Subcutaneous abdominal adipose tissue (tissue), 5 donors: ENCODE results near the gene STXBP5.

Experiments
- H3K27ac ChIP-seq: one replicate; pipeline ENCODE4 v1.7.0; 2013; ENCODE audit warnings: low read depth, mild to moderate bottlenecking, inconsistent platforms, low read length, moderate library complexity
- H3K27me3 ChIP-seq, 5 donors: one replicate each; pipeline ENCODE4 v1.7.0; 2013; ENCODE audit warnings: low read length in 5 of 5, inconsistent platforms in 1 of 5; ENCODE audit not compliant: control insufficient read depth in 5 of 5, insufficient read depth in 4 of 5
- H3K36me3 ChIP-seq, 5 donors: one replicate each; pipeline ENCODE4 v1.7.0; 2013; ENCODE audit warnings: low read length in 5 of 5; ENCODE audit not compliant: control insufficient read depth in 5 of 5, insufficient read depth in 5 of 5
- H3K4me1 ChIP-seq, 5 donors: one replicate each; pipeline ENCODE4 v1.7.0; 2013; ENCODE audit warnings: low read length in 5 of 5, mild to moderate bottlenecking in 3 of 5, moderate library complexity in 1 of 5; ENCODE audit not compliant: control insufficient read depth in 5 of 5, insufficient read depth in 5 of 5
- H3K4me3 ChIP-seq, 5 donors: one replicate each; pipeline ENCODE4 v1.7.0; 2013; ENCODE audit warnings: low read length in 5 of 5, low read depth in 1 of 5
- H3K9ac ChIP-seq, 5 donors: one replicate each; pipeline ENCODE4 v1.7.0; 2013; ENCODE audit warnings: low read length in 5 of 5, mild to moderate bottlenecking in 4 of 5, moderate library complexity in 3 of 5
- H3K9me3 ChIP-seq, 5 donors: one replicate each; pipeline ENCODE4 v1.7.0; 2013; ENCODE audit warnings: low read length in 5 of 5; ENCODE audit not compliant: control insufficient read depth in 5 of 5
- donor health status: healthy.
- donor health status: healthy.
- donor health status: healthy.
- donor health status: healthy.
- donor health status: healthy.

Gene STXBP5

DNA sequence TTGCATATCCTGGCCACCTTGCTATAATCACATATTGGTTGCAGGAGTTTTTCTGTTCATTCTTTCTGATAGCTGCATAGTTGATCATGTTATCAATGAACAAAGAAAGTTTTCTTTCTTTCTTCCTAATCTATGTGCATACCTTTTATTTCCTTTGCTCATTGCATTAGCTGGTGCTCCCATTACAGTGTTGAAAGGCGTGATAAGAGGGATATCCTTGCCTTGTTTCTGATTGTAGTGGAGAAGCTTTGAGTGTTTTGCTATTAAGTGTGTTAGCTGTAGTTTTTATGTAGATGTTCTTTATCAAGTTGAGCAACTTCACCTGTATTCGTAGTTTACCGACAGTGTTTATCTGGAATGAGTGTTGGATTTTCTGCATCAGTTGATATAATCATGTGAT, 14.6 kb downstream of the STXBP5 start:
- Histone ChIP-seq H3K4me1 (peaks cover 0 to 5% (median 0%) of the 10 kb centered on the region in 5 donors), H3K36me3 (peaks cover 0 to 9% (median 5%) of the 10 kb centered on the region in 5 donors), H3K27me3 (no peaks in the 10 kb centered on the region), H3K9me3 (no peaks in the 10 kb centered on the region), H3K27ac (no peak overlapping the region), H3K9ac (no peak overlapping the region), H3K4me3 (no peak overlapping the region)

DNA sequence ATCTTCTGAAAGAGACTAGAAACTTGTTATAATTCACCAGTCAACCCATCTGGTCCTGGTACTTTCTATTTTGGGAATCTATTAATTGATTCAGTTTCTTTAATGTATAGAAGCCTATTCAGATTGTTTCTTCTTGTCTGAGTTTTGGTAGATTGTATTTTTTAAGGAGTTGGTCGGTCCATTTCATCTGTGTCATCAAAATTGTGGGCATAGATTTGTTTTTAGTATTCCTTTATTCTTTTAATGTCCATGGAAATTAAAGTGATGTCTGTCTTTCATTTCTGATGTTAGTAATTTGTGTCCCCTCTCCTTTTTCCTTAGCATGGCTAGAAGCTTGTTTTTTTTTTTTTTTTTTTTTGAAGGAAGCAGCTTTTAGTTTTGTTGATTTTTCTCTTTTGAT, 15.2 kb downstream of the STXBP5 start:
- Histone ChIP-seq H3K9me3 (no peaks in the 10 kb centered on the region), H3K4me1 (peaks cover 0 to 5% (median 0%) of the 10 kb centered on the region in 5 donors), H3K36me3 (peaks cover 0 to 9% (median 5%) of the 10 kb centered on the region in 5 donors), H3K4me3 (no peak overlapping the region), H3K9ac (no peak overlapping the region), H3K27me3 (no peaks in the 10 kb centered on the region), H3K27ac (no peak overlapping the region)

DNA sequence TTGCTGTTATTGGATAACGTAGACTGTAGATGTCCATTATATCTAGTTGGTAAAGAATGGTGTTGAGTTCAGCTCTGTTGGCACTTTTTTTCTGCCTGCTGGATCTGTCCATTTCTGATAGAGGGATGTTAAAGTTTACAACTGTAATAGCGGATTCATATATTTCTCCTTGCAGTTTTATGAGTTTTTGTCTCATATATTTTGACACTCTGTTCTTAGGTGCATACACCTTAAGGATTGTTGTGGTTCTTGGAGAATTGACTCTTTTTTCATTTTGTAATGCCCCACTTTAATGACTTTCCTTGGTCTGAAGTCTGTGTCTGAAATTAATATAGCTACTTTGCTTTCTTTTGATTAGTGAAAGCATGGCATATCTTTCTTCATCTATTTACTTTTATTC, 16.1 kb downstream of the STXBP5 start:
- Histone ChIP-seq H3K4me3 (no peak overlapping the region), H3K9ac (no peak overlapping the region), H3K9me3 (no peaks in the 10 kb centered on the region), H3K27me3 (no peaks in the 10 kb centered on the region), H3K4me1 (peaks cover 0 to 5% (median 0%) of the 10 kb centered on the region in 5 donors), H3K27ac (no peak overlapping the region), H3K36me3 (peaks cover 0 to 9% (median 5%) of the 10 kb centered on the region in 5 donors)

DNA sequence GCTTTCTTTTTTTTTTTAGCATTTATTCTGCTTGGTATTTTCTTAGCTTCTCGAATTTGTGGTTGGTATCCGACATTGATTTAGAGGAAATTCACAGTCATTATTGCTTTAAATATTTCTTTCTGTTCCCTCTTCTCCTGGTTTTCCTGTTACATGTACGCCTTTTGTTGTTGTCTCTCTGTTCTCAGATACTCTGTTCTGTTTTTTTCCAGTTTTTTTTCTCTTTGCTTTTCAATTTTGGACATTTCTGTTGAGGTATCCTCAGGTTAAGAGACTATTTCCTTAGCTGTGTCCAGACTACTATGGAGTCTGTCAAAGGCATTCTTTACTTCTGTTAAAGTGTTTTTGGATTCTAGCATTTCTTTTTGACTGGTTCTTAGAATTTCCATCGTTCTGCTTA, 17.5 kb downstream of the STXBP5 start:
- H3K9me3 ChIP-seq, result no peaks in the 10 kb centered on the region
- H3K27me3 ChIP-seq, result no peaks in the 10 kb centered on the region
- no peak overlapping the region for H3K4me3 ChIP-seq
- no peak overlapping the region for H3K9ac ChIP-seq
- peaks cover 0 to 12% (median 5%) of the 10 kb centered on the region in 5 donors for H3K36me3 ChIP-seq
- peaks cover 0 to 5% (median 0%) of the 10 kb centered on the region in 5 donors for H3K4me1 ChIP-seq
- no peak overlapping the region for H3K27ac ChIP-seq

DNA sequence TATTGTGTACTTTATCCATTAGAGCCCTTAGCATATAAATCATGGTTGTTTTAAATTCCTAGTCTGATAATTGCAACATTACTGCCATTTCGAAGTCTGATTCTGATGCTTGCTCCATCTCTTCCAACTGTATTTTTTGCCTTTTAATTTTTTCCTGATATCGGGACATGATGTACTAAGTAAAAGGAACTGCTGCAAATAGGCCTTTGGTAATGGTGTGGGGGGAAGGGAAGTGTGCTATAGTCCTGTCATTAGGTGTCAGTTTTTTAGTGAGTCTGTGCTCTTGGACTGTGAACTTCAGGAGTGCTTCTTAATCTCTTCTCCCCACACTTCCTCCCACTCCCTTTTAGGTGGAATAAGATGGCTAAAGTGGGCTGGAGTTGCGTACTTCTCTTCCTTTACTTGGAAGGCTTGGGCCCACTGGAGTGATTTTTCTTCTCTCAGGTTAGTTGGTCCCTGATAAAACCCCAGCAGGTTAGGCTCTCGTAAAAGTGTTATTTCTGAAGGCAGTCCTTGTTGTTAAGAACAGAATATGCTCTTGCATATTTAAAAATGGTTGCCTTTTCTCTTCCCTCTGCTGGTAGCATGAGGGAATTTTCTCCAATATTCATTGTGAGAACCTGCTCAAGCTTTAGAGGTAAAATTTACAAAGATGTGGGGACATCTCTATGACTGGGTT, 18.1 kb downstream of the STXBP5 start:
- Histone ChIP-seq H3K27ac (no peak overlapping the region), H3K36me3 (peaks cover 0 to 12% (median 5%) of the 10 kb centered on the region in 5 donors), H3K4me3 (no peak overlapping the region), H3K9ac (no peak overlapping the region), H3K9me3 (no peaks in the 10 kb centered on the region), H3K27me3 (no peaks in the 10 kb centered on the region), H3K4me1 (peaks cover 0 to 5% (median 0%) of the 10 kb centered on the region in 5 donors)

DNA sequence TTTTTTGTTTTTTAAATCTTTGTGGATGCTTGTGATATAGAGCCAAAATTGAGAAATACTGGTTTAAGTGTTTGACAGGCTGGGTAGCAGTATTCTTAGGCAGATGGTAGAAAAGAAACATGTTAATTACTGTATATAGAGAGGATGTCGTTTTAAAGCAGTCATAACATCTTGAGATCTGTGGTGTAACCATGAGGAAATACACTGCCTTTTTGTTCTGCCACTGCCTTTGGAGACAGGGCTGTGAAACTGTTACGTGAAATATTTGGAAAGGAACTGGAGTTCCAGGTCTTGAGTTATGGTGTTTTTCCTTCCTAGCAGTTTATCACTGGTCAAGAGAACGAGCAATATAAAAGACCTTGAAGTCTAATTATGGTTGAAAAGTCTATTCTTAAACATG, 19.5 kb downstream of the STXBP5 start:
- Histone ChIP-seq H3K4me3 (no peak overlapping the region), H3K4me1 (peaks cover 0 to 5% (median 0%) of the 10 kb centered on the region in 5 donors), H3K27ac (no peak overlapping the region), H3K9ac (no peak overlapping the region), H3K36me3 (peaks cover 0 to 10% (median 1%) of the 10 kb centered on the region in 5 donors), H3K27me3 (no peaks in the 10 kb centered on the region), H3K9me3 (no peaks in the 10 kb centered on the region)

DNA sequence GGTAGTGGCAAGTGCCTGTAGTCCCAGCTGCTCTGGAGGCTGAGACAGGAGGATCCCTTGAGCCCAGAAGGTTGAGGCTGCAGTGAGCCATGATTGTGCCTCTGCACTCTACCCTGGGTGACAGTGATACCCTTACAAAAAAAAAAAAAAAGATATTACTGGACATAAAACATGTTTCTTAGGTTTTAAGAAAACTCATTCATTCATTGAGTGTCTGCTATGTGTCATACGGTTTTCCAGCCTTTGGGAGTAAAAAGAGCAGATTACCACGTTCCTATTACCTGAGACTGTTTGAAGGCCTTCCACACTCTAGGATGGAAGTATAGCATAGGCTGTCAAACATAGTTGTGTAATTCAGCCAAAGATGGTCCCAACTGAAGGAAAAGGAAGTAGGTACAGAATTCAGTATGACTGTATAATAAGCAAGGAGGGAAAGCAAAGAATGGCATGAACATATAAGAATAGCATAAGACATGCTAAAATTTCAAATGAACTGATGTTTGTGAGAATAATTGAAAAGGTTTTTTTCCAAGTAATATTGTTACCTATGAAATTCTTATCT, 22.0 kb downstream of the STXBP5 start:
- Histone ChIP-seq H3K9me3 (no peaks in the 10 kb centered on the region), H3K9ac (no peak overlapping the region), H3K27ac (no peak overlapping the region), H3K4me1 (peaks cover 0 to 5% (median 0%) of the 10 kb centered on the region in 5 donors), H3K27me3 (no peaks in the 10 kb centered on the region), H3K4me3 (no peak overlapping the region), H3K36me3 (peaks cover 0 to 7% (median 0%) of the 10 kb centered on the region in 5 donors)

DNA sequence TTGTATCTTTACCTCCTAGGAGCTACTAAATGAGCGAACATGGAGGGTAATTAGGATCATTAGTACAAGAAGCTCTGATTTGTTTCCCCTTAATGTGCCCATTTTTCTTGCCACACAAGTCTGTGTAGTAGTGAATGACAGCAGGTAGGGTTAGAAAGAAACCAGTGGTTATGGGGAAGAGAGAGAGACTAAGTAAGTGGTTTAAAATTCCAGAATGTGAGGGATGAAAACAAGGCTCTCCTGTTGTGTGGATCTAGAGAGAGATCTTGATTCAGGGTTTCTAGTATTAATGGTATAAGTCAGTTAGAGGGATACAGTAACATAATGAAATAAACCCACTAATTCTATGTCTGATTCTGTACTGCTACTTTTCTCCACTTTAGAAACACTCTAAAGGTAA, 22.7 kb downstream of the STXBP5 start:
- H3K4me3 ChIP-seq, result no peak overlapping the region
- no peak overlapping the region for H3K27ac ChIP-seq
- H3K27me3 ChIP-seq, result no peaks in the 10 kb centered on the region
- peaks cover 0 to 7% (median 0%) of the 10 kb centered on the region in 5 donors for H3K36me3 ChIP-seq
- H3K9me3 ChIP-seq, result no peaks in the 10 kb centered on the region
- peaks cover 0 to 5% (median 0%) of the 10 kb centered on the region in 5 donors for H3K4me1 ChIP-seq
- H3K9ac ChIP-seq, result no peak overlapping the region

DNA sequence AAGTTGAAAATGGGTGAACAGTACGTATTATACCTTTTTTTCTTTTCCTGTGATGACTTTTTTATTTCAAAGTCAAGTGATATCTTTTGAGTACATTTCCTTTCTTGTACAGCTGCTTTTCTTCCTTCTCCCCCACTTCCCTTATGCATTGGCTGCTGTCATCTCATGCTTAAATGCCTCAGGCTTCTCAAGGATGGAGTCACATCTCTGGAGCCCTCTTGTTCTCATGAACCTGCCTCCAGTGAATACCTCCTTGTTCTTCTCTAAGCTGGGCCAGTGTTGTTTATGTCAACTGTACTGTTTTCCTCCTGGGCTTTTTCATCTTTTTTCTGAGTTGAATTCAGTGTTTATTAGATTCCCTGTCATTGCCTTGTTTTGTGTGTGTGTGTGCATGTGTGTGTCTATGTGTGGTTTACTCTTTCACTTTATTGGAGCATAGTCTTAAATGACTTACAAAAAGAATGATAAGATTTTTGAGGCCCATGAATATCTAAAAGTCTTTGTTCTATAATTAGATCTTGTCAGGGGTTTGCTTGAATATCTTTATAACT, 23.6 kb downstream of the STXBP5 start:
- Histone ChIP-seq H3K4me3 (no peak overlapping the region), H3K36me3 (peaks cover 0 to 7% (median 0%) of the 10 kb centered on the region in 5 donors), H3K9ac (no peak overlapping the region), H3K27me3 (no peaks in the 10 kb centered on the region), H3K9me3 (no peaks in the 10 kb centered on the region), H3K27ac (no peak overlapping the region), H3K4me1 (no peaks in the 10 kb centered on the region)

DNA sequence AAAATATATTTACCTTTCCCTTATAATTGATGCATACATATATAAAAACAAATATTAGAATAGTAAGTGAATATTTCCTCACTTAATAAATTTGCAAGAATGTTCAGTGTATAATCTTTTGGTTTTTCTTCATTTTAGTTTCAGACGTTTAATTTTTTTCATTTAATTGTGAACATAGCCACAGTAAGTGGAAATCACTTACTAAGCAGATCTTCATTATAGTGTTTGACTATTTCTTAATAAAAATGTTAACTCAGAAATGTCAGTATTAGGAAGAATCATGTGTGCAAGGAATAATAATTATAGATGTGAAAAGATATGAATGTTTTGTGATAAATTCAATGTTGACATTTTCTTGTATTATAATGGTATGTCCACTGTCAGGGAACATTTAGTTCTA, 27.4 kb downstream of the STXBP5 start:
- no peak overlapping the region for H3K4me3 ChIP-seq
- H3K9me3 ChIP-seq, result no peaks in the 10 kb centered on the region
- H3K36me3 ChIP-seq, result peaks cover 0 to 4% (median 0%) of the 10 kb centered on the region in 5 donors
- H3K4me1 ChIP-seq, result no peaks in the 10 kb centered on the region
- H3K27me3 ChIP-seq, result no peaks in the 10 kb centered on the region
- H3K9ac ChIP-seq, result no peak overlapping the region
- H3K27ac ChIP-seq, result no peak overlapping the region
